ENCODE results near the gene SLAMF9.

Gene SLAMF9

DNA sequence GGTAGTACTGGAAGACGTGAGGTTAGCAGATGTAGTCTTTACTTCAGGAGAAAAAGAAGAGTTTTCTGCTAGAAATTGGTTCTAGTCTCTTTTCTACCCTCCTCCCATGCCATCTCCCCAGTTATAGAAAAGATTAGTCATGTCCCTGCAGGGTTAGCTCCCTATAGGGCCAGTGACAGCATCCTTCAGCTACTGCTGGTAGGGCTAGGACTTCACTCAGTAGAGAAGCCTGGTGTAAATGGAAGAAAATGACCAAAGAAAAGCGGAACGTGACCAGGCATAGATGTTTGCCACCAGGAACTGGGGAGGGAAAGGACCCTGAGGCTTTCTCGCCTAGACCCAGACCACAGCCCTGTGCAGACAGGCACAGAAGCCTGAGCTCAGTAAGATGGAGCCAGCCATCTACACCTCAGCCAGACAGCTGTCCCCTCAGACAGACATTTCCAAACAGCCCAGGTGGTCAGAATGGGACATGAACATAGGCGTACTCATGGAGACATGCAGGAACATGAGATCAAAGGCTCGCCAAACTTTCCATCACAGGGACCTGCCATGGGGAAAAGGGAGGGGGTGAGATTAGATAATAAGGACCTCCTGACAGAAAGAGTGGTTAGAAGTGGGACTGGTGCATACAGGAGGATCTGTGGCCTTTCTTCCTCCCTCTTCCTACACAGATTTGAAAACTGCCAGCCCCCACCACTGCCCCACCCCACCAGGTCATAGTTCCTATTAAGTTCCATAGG lies 23.5 kb upstream of the SLAMF9 start:
- Histone ChIP-seq H3K27ac (ENCODE audit: low read depth, low read length) (no peak overlapping the region), H3K36me3 (ENCODE audit: low read length) (no peaks in the 10 kb centered on the region), H3K79me2 (ENCODE audit: insufficient read depth, low read length) (no peaks in the 10 kb centered on the region), H3F3A (ENCODE audit: insufficient read depth) (no peaks in the 10 kb centered on the region), H3K9me2 (replicated peaks; ENCODE audit: insufficient read depth, low read length) (no peaks in the 10 kb centered on the region), H3K4me3 (ENCODE audit: insufficient read depth, low read length, poor library complexity, severe bottlenecking) (no peak overlapping the region), H3K27me3 (ENCODE audit: low read length) (no peaks in the 10 kb centered on the region), H3K4me2 (ENCODE audit: low read depth, low read length, poor library complexity, severe bottlenecking) (no peak overlapping the region), H2AFZ (ENCODE audit: low read depth, low read length, severe bottlenecking) (no peak overlapping the region), H3K9me3 (ENCODE audit: insufficient read depth, low read length) (no peaks in the 10 kb centered on the region), H3K9ac (ENCODE audit: low read length) (no peak overlapping the region), H4K20me1 (ENCODE audit: low read depth, low read length) (no peaks in the 10 kb centered on the region)
- TF ChIP-seq, protein P1, sequence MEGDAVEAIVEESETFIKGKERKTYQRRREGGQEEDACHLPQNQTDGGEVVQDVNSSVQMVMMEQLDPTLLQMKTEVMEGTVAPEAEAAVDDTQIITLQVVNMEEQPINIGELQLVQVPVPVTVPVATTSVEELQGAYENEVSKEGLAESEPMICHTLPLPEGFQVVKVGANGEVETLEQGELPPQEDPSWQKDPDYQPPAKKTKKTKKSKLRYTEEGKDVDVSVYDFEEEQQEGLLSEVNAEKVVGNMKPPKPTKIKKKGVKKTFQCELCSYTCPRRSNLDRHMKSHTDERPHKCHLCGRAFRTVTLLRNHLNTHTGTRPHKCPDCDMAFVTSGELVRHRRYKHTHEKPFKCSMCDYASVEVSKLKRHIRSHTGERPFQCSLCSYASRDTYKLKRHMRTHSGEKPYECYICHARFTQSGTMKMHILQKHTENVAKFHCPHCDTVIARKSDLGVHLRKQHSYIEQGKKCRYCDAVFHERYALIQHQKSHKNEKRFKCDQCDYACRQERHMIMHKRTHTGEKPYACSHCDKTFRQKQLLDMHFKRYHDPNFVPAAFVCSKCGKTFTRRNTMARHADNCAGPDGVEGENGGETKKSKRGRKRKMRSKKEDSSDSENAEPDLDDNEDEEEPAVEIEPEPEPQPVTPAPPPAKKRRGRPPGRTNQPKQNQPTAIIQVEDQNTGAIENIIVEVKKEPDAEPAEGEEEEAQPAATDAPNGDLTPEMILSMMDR (IDR thresholded peaks at IDR 0.05; ENCODE audit: insufficient read depth, low read length, poor library complexity, severe bottlenecking) = no peak
- TF ChIP-seq EZH2phosphoT487 (conservative IDR thresholded peaks at IDR 0.05; ENCODE audit: low read length) = no peak

DNA sequence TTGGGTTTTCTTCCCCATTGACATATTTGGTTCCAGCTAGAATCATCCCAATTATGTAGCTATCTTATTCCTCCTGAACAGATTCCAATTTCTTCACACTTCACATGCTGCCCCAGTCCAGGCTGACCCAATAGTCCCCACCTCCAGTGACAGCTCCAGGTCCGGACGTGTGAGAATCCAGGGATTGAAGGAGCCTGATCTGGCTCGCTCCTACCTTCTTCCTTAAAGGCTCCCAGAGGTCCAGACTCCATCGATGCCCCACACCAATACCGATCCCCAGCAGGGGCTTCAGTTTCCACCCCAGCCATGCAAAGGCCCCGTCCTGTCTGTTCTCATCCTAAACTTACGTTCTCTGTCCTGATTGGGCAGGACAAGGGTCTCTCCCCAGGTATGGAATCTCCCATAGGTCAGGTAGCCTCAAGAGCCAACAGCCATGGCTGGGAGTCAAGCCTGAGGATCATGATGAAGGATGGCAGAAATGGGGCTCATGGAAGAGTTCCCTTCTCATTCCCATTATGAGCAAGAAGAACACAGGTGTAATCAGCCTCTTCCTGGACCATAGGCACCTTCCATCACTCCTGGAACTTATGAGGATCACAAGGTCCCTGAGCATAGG lies 20.4 kb upstream of the SLAMF9 start:
- no peak overlapping the region for H3K4me3 ChIP-seq (ENCODE audit: insufficient read depth, low read length, poor library complexity, severe bottlenecking)
- H3K9me3 ChIP-seq (ENCODE audit: insufficient read depth, low read length) = no peaks in the 10 kb centered on the region
- no peaks in the 10 kb centered on the region for H3F3A ChIP-seq (ENCODE audit: insufficient read depth)
- H3K9ac ChIP-seq (ENCODE audit: low read length) = no peak overlapping the region
- no peaks in the 10 kb centered on the region for H4K20me1 ChIP-seq (ENCODE audit: low read depth, low read length)
- TF ChIP-seq, protein P1 (IDR thresholded peaks at IDR 0.05; ENCODE audit: insufficient read depth, low read length, poor library complexity, severe bottlenecking) = no peak
- TF ChIP-seq EZH2phosphoT487 (conservative IDR thresholded peaks at IDR 0.05; ENCODE audit: low read length) = no peak
- no peaks in the 10 kb centered on the region for H3K36me3 ChIP-seq (ENCODE audit: low read length)
- H3K9me2 ChIP-seq (replicated peaks; ENCODE audit: insufficient read depth, low read length) = no peaks in the 10 kb centered on the region
- H3K4me2 ChIP-seq (ENCODE audit: low read depth, low read length, poor library complexity, severe bottlenecking) = no peak overlapping the region
- H3K27ac ChIP-seq (ENCODE audit: low read depth, low read length) = no peak overlapping the region
- no peaks in the 10 kb centered on the region for H3K79me2 ChIP-seq (ENCODE audit: insufficient read depth, low read length)
- H3K27me3 ChIP-seq (ENCODE audit: low read length) = no peaks in the 10 kb centered on the region
- no peak overlapping the region for H2AFZ ChIP-seq (ENCODE audit: low read depth, low read length, severe bottlenecking)

DNA sequence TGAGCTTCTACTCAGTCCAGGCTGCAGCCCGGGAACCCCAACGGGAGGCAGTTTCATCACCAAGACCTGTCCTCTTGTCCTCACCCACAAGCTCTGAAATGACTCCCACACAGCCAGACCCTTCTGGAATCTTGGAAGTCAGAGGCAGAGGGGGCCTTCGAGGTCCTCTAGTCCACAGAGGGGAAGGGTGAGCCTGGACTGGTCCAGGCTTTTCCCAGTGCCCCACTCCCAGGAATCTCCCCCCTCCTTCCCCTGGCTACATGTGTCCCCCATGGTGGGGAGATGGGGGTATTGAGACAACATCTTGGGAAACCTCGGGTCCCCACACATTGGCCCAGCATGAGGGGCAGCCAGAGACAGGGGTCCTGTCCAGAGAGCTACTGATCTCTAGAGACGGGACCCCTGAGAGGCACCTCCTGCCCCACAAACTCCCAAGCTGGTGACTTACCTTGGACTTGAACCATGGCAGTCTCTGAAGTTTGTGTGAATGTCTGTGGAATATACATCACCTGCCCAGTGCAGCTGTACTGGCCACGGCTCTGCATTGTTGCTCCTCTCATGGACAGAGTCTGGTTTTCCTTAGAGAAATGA lies 19.4 kb upstream of the SLAMF9 start:
- no peaks in the 10 kb centered on the region for H3K9me2 ChIP-seq (replicated peaks; ENCODE audit: insufficient read depth, low read length)
- no peaks in the 10 kb centered on the region for H3K9me3 ChIP-seq (ENCODE audit: insufficient read depth, low read length)
- no peak overlapping the region for H2AFZ ChIP-seq (ENCODE audit: low read depth, low read length, severe bottlenecking)
- H3K4me3 ChIP-seq (ENCODE audit: insufficient read depth, low read length, poor library complexity, severe bottlenecking) = no peak overlapping the region
- no peak overlapping the region for H3K9ac ChIP-seq (ENCODE audit: low read length)
- no peaks in the 10 kb centered on the region for H3K36me3 ChIP-seq (ENCODE audit: low read length)
- no peaks in the 10 kb centered on the region for H4K20me1 ChIP-seq (ENCODE audit: low read depth, low read length)
- TF ChIP-seq, protein P1 (IDR thresholded peaks at IDR 0.05; ENCODE audit: insufficient read depth, low read length, poor library complexity, severe bottlenecking) = no peak
- TF ChIP-seq EZH2phosphoT487 (conservative IDR thresholded peaks at IDR 0.05; ENCODE audit: low read length) = no peak
- H3K27me3 ChIP-seq (ENCODE audit: low read length) = no peaks in the 10 kb centered on the region
- no peaks in the 10 kb centered on the region for H3F3A ChIP-seq (ENCODE audit: insufficient read depth)
- H3K4me2 ChIP-seq (ENCODE audit: low read depth, low read length, poor library complexity, severe bottlenecking) = no peak overlapping the region
- no peak overlapping the region for H3K27ac ChIP-seq (ENCODE audit: low read depth, low read length)
- no peaks in the 10 kb centered on the region for H3K79me2 ChIP-seq (ENCODE audit: insufficient read depth, low read length)

Data from SU-DHL-6 (cell line).